ENCODE measurements around the gene SCFD2. TPM values are rescaled to one million over a fixed set of nuclear protein-coding genes. Genes with fewer than 3 reads are reported as not detected.
"Not testable (repeated sequence)": the region's sequence is repeated elsewhere in the genome, so short reads cannot be mapped to it uniquely, and the experiment has no call there.

SCFD2 gene
- total and polyA plus RNA-seq, 2 of the 8 experiments (the other 6 are each of a cell fraction or from before 2014, with no cell fraction given) = 6.2 to 10.2 TPM

DNA sequence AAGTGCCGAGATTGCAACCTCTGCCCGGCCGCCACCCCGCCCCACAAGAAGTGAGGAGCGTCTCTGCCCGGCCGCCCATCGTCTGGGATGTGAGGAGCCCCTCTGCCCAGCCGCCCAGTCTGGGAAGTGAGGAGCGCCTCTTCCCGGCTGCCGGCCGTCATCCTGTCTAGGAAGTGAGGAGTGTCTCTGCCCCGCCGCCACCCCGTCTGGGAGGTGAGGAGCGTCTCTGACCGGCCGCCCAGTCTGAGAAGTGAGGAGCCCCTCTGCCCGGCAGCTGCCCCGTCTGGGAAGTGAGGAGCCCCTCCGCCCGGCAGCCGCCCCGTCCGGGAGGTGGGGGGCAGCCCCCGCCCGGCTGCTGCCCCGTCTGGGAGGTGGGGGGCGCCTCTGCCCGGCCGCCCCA, 226.6 kb downstream of the SCFD2 start:
- H2BK5ac ChIP-seq (ENCODE audit: low read depth, low read length); POLR2A ChIA-PET (ENCODE audit: partially characterized antibody); CTCF ChIA-PET (ENCODE audit: partially characterized antibody); H2AFZ ChIP-seq (ENCODE audit: low read length); H2BK15ac ChIP-seq (ENCODE audit: low read length); H3K23me2 ChIP-seq (ENCODE audit: low read depth, low read length); DNase-seq (ENCODE audit: low read depth in 1 of 2, low spot score in 2 of 2); H3K79me2 ChIP-seq (ENCODE audit: control insufficient read depth in 1 of 2, insufficient read depth in 2 of 2, low read length in 2 of 2); H3K4me2 ChIP-seq (ENCODE audit: insufficient read depth in 1 of 2, low read depth in 2 of 2, low read length in 2 of 2); H3K27me3 ChIP-seq (replicated peaks in 1 of 4; ENCODE audit: control insufficient read depth in 3 of 4, extremely low read depth in 1 of 4, insufficient read depth in 3 of 4, low read length in 3 of 4); H2BK120ac ChIP-seq (replicated peaks; ENCODE audit: low read depth, low read length); FAIRE-seq; H3K18ac ChIP-seq (ENCODE audit: extremely low read depth, low read length); H3K4ac ChIP-seq (replicated peaks; ENCODE audit: insufficient read length, low read depth, low read length); H3K4me3 ChIP-seq (ENCODE audit: extremely low read depth in 1 of 4, insufficient read depth in 2 of 4, low read depth in 3 of 4, low read length in 4 of 4); H2BK20ac ChIP-seq (ENCODE audit: low read length); H2AK5ac ChIP-seq (ENCODE audit: low read depth, low read length); H3K14ac ChIP-seq (ENCODE audit: insufficient read length); H3K36me3 ChIP-seq (ENCODE audit: control insufficient read depth in 2 of 4, insufficient read depth in 4 of 4, low read length in 3 of 4); H3K27ac ChIP-seq (ENCODE audit: low read depth, low read length); H4K8ac ChIP-seq (ENCODE audit: extremely low read depth, insufficient read depth, low read length); H3K9me3 ChIP-seq (ENCODE audit: insufficient read depth in 2 of 2, low read depth in 1 of 2, low read length in 1 of 2); H3K4me1 ChIP-seq (replicated peaks in 1 of 4; ENCODE audit: control insufficient read depth in 3 of 4, insufficient read depth in 4 of 4, low read length in 3 of 4); H3K9ac ChIP-seq (replicated peaks in 1 of 4; ENCODE audit: extremely low read depth in 1 of 4, low read depth in 3 of 4, low read length in 3 of 4); H3K23ac ChIP-seq (ENCODE audit: insufficient read length); H2BK12ac ChIP-seq (ENCODE audit: low read depth, low read length); H4K91ac ChIP-seq (replicated peaks; ENCODE audit: insufficient read length, low read length); H4K5ac ChIP-seq (ENCODE audit: insufficient read length, low read depth, low read length); H3K56ac ChIP-seq (replicated peaks; ENCODE audit: insufficient read length, low read depth, low read length); H3K79me1 ChIP-seq (ENCODE audit: low read depth, low read length); H4K20me1 ChIP-seq (replicated peaks in 1 of 2; ENCODE audit: control insufficient read depth in 1 of 2, insufficient read depth in 2 of 2, low read length in 2 of 2): not testable (repeated sequence)
- 91% methylated on average over 10 of the region's 32 CpGs; no CpG with 5 or more reads in 1 of the 2 experiments for WGBS, 2 experiments (ENCODE audit: extremely low coverage in 1 of 2, insufficient coverage in 1 of 2, insufficient read length in 1 of 2, insufficient replicate concordance in 2 of 2, low coverage in 1 of 2, low lambda C conversion rate in 2 of 2, missing lambda C conversion rate in 1 of 2)

Measured in H1 (cell line).